Fibroblast of pulmonary artery (primary cell): ENCODE results near the gene EID3.

Experiments
- DNase-seq: peaks from one replicate; pipeline ENCODE4 v3.0.0-alpha.2; 2010; ENCODE audit warnings: low read depth
- H3K4me3 ChIP-seq: replicated peaks from 2 replicates; pipeline ENCODE4 v1.5.1; 2011; ENCODE audit warnings: low read depth, mild to moderate bottlenecking, control low read depth, low read length, moderate library complexity
- CTCF ChIP-seq: IDR thresholded peaks from 2 replicates; pipeline ENCODE4 v1.5.1; 2011; ENCODE audit warnings: mild to moderate bottlenecking, control low read depth, low read length, inconsistent platforms; ENCODE audit errors: missing control alignments

EID3 gene

GRCh38 chr12:104280717-104281458 is 22.7 kb upstream of the EID3 start:
- TF ChIP-seq CTCF: no peak
- peak overlapping the region; percentile 18 for H3K4me3 ChIP-seq
- DNase-seq: peak; percentile 92

GRCh38 chr12:104281636-104282035 is 21.9 kb upstream of the EID3 start:
- H3K4me3 ChIP-seq: no peak overlapping the region
- TF ChIP-seq CTCF: no peak
- peak; percentile 25 for DNase-seq

GRCh38 chr12:104282109-104282508 is 21.4 kb upstream of the EID3 start:
- DNase-seq: peak; percentile 53
- H3K4me3 ChIP-seq: no peak overlapping the region
- no peak for TF ChIP-seq CTCF

- H3K4me3 ChIP-seq: peak overlapping the region; percentile 61
- no peak for TF ChIP-seq CTCF
- DNase-seq: peak; percentile 32
Measured at GRCh38 chr12:104285740-104286515, 17.6 kb upstream of the EID3 start.

- DNase-seq: peak; percentile 99
- no peak for TF ChIP-seq CTCF
- peak overlapping the region; percentile 61 for H3K4me3 ChIP-seq
Measured at GRCh38 chr12:104286516-104287482, 16.7 kb upstream of the EID3 start.

GRCh38 chr12:104288635-104289274 is 14.8 kb upstream of the EID3 start:
- H3K4me3 ChIP-seq: peak overlapping the region; percentile 61
- DNase-seq: peak; percentile 85
- TF ChIP-seq CTCF: no peak
